Neuron (in vitro differentiated cells): Measurements from ENCODE around the gene TMEM185A.
"Not testable (repeated sequence)": the region's sequence is repeated elsewhere in the genome, so short reads cannot be mapped to it uniquely, and the experiment has no call there.

Source experiments
- H2AFZ ChIP-seq: one replicate; pipeline ENCODE4 v1.6.1; 2013; ENCODE audit warnings: low read depth, mild to moderate bottlenecking, inconsistent platforms, low read length, moderate library complexity
- H3K27me3 ChIP-seq: one replicate; pipeline ENCODE4 v1.6.1; 2013; ENCODE audit warnings: low read length; ENCODE audit not compliant: insufficient read depth
- H3K36me3 ChIP-seq: one replicate; pipeline ENCODE4 v1.6.1; 2013; ENCODE audit warnings: low read length; ENCODE audit not compliant: insufficient read depth
- H3K4me1 ChIP-seq: one replicate; pipeline ENCODE4 v1.6.1; 2013; ENCODE audit warnings: low read length; ENCODE audit not compliant: insufficient read depth
- H3K4me3 ChIP-seq: 2 replicates; pipeline ENCODE4 v1.5.1; 2013; ENCODE audit warnings: mild to moderate bottlenecking, low read length, moderate library complexity
- H3K9me3 ChIP-seq: one replicate; pipeline ENCODE4 v1.6.1; 2013; ENCODE audit warnings: low read length

The TMEM185A gene

GRCh38 chrX:149631234-149632165 lies at the start of gene TMEM185A:
Gene TMEM185A, minus strand, starts transcription at chrX:149631792. Its CDS starts 212 bp downstream, at chrX:149631580.
- Histone ChIP-seq H3K36me3 (no peaks in the 10 kb centered on the region), H3K4me3 (peak within 1 kb of the TSS; percentile 69), H3K9me3 (no peaks in the 10 kb centered on the region), H2AFZ (no peak within 1 kb of the TSS), H3K4me1 (peaks cover 3% of the 10 kb centered on the region), H3K27me3 (peaks cover 13% of the 10 kb centered on the region)

GRCh38 chrX:149681182-149681581 lies 49.6 kb upstream of the TMEM185A start:
- H3K36me3 ChIP-seq, result no peaks in the 10 kb centered on the region
- no peaks in the 10 kb centered on the region for H3K9me3 ChIP-seq
- H3K27me3 ChIP-seq, result no peaks in the 10 kb centered on the region
- no peak overlapping the region for H3K4me3 ChIP-seq
- H3K4me1 ChIP-seq, result no peaks in the 10 kb centered on the region
- H2AFZ ChIP-seq, result no peak overlapping the region

GRCh38 chrX:149679164-149679678 lies 47.6 kb upstream of the TMEM185A start:
- H3K4me1 ChIP-seq, H3K9me3 ChIP-seq, H3K36me3 ChIP-seq: not testable (repeated sequence)

GRCh38 chrX:149675554-149675953 lies 44.0 kb upstream of the TMEM185A start:
- not testable (repeated sequence) for H3K9me3 ChIP-seq, H3K4me3 ChIP-seq, H3K36me3 ChIP-seq, H2AFZ ChIP-seq, H3K27me3 ChIP-seq, H3K4me1 ChIP-seq

More at GRCh38 chrX:149679164-149679678, 47.6 kb upstream of the TMEM185A start:
- not testable (repeated sequence) for H3K27me3 ChIP-seq, H2AFZ ChIP-seq, H3K4me3 ChIP-seq

- not testable (repeated sequence) for H2AFZ ChIP-seq, H3K4me1 ChIP-seq, H3K9me3 ChIP-seq, H3K36me3 ChIP-seq, H3K27me3 ChIP-seq, H3K4me3 ChIP-seq
Measured at GRCh38 chrX:149675088-149675487, 43.5 kb upstream of the TMEM185A start.

GRCh38 chrX:149660613-149661012 lies 29.0 kb upstream of the TMEM185A start:
- H2AFZ ChIP-seq, H3K4me3 ChIP-seq, H3K27me3 ChIP-seq, H3K4me1 ChIP-seq, H3K9me3 ChIP-seq, H3K36me3 ChIP-seq: not testable (repeated sequence)

- H3K4me1 ChIP-seq, H3K36me3 ChIP-seq, H3K4me3 ChIP-seq, H3K9me3 ChIP-seq, H3K27me3 ChIP-seq, H2AFZ ChIP-seq: not testable (repeated sequence)
Measured at GRCh38 chrX:149656260-149656884, 24.8 kb upstream of the TMEM185A start.

GRCh38 chrX:149652232-149652981 lies 20.8 kb upstream of the TMEM185A start:
- Histone ChIP-seq H3K4me1 (no peaks in the 10 kb centered on the region), H2AFZ (no peak overlapping the region), H3K27me3 (peaks cover 2% of the 10 kb centered on the region), H3K4me3 (no peak overlapping the region), H3K9me3 (no peaks in the 10 kb centered on the region), H3K36me3 (no peaks in the 10 kb centered on the region)

GRCh38 chrX:149650162-149650561 lies 18.6 kb upstream of the TMEM185A start:
- Histone ChIP-seq H3K36me3 (no peaks in the 10 kb centered on the region), H3K9me3 (no peaks in the 10 kb centered on the region), H3K27me3 (peaks cover 2% of the 10 kb centered on the region), H3K4me1 (no peaks in the 10 kb centered on the region), H3K4me3 (no peak overlapping the region), H2AFZ (no peak overlapping the region)

GRCh38 chrX:149648932-149649331 lies 17.3 kb upstream of the TMEM185A start:
- H3K27me3 ChIP-seq, result peaks cover 7% of the 10 kb centered on the region
- no peaks in the 10 kb centered on the region for H3K9me3 ChIP-seq
- no peak overlapping the region for H2AFZ ChIP-seq
- H3K36me3 ChIP-seq, result no peaks in the 10 kb centered on the region
- H3K4me3 ChIP-seq, result no peak overlapping the region
- no peaks in the 10 kb centered on the region for H3K4me1 ChIP-seq

GRCh38 chrX:149647505-149647904 lies 15.9 kb upstream of the TMEM185A start:
- H2AFZ ChIP-seq, result no peak overlapping the region
- H3K4me1 ChIP-seq, result no peaks in the 10 kb centered on the region

GRCh38 chrX:149643496-149643895 lies 11.9 kb upstream of the TMEM185A start:
- no peaks in the 10 kb centered on the region for H3K9me3 ChIP-seq
- H3K27me3 ChIP-seq, result peaks cover 15% of the 10 kb centered on the region
- no peak overlapping the region for H3K4me3 ChIP-seq
- no peaks in the 10 kb centered on the region for H3K4me1 ChIP-seq
- no peaks in the 10 kb centered on the region for H3K36me3 ChIP-seq
- no peak overlapping the region for H2AFZ ChIP-seq

More at GRCh38 chrX:149647505-149647904, 15.9 kb upstream of the TMEM185A start:
- Histone ChIP-seq H3K4me3 (no peak overlapping the region), H3K9me3 (no peaks in the 10 kb centered on the region), H3K36me3 (no peaks in the 10 kb centered on the region), H3K27me3 (peaks cover 5% of the 10 kb centered on the region)

- Histone ChIP-seq H3K4me3 (no peak overlapping the region), H3K36me3 (no peaks in the 10 kb centered on the region), H3K9me3 (no peaks in the 10 kb centered on the region), H2AFZ (no peak overlapping the region), H3K4me1 (no peaks in the 10 kb centered on the region), H3K27me3 (peaks cover 15% of the 10 kb centered on the region)
Measured at GRCh38 chrX:149641835-149642234, 10.2 kb upstream of the TMEM185A start.
